ENCODE measurements around the gene UNCX. TPM values are rescaled to one million over a fixed set of nuclear protein-coding genes. Genes with fewer than 3 reads are reported as not detected.
"Not testable (repeated sequence)": the region's sequence is repeated elsewhere in the genome, so short reads cannot be mapped to it uniquely, and the experiment has no call there.

Gene UNCX
- total RNA-seq, 1 donor from 2014 or later: not detected

DNA sequence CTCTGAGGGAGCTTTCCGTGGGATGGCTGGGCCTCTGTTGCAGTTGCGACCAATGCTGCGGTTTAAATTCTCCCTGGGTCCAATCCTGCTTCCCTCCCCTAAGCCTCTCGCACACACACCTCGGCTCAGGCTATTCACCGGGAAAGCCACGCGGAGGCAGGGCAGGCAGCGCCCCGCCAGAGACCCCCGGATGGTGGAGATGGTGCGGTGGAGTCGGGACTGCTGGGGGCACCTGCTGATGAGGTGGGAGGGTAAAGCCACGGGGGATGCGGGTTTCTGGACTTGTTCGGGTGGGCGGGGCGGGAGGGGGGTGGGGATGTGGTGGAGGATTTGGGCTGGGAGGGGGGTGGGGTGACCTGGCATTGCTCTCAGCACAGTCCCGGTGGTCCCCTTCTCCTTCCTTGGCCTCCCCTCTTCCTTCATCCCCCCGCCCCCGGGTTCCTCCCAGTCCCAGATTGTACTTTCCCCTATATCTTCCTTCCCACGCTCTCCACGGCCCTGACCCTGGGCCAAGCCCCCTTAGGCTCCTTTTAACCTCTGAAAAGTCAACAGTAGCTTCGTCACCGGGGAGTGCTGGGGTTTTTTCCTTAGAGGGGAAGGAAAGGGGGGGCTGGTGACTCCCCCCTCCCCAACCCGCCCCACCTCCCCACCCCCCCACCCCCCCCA, 16.4 kb downstream of the UNCX start:
- intact Hi-C loops (cut with DNase I): no loop called here
- no peak for ATAC-seq
- peak; percentile 9 for DNase-seq (ENCODE audit: missing footprints)

GRCh38 chr7:1249731-1250130, 17.1 kb downstream of the UNCX start:
- intact Hi-C loops (cut with DNase I): no loop called here
- ATAC-seq (no peak), DNase-seq (ENCODE audit: missing footprints) (peak; percentile 53)

DNA sequence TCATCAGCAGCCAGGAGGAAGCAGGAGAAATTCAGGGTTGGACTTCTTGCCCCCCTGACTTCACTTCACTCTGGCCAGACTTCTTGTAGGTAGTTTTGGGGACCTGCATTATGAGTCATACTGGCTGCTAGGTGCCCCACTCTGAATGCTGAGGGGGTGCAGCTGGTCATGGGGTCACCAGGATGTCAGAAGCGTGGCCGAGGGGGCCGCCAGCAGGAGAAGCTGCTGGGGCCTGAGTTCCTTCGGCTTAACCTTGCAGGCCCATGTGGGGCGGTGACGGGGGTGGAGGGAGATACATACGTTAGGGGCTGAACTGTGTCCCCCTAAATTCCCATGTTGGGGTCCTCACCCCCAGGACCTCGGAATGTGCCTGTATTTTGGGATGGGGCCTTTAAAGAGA, 18.2 kb downstream of the UNCX start:
- intact Hi-C loops (cut with DNase I): no loop called here
- no peak for ATAC-seq
- peak; percentile 39 for DNase-seq (ENCODE audit: missing footprints)

DNA sequence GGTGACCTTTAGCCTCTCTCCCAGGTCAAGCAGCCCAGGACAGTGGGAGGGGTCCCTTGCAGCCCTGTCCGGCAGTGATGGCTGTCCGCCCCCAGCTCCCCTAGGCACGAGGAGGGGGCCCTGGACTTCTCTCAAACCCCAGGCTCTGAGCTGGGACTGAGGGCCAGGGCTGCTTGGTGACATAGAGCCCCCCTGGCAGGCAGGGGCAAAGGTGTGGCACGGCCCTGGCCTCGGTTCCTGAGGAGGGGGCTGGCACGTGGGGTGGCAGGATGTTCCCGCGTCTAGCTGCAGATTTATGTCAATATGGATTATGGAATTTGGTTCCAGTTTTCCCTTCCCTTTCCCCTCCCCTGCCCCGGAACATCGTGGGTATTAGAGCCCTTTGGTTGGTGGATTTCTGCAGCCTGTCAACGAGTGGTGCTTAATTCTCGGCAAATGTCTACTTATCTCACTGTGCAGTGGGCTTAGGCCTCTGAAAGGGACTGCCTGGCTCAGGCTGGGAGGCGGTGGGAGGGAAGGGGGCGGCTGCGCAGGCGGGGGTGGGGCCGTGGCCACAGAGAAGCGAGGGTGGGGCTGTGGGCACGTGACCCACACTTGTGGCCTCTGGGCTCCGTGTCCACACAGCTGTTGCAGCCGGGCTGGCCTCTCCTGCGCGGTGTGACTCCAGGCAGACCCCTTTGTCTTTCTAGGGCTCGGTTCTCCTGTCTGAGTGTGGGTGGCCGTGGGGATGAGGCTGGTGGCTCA, 19.3 kb downstream of the UNCX start:
- no peak for ATAC-seq
- peak; percentile 57 for DNase-seq (ENCODE audit: missing footprints)
- intact Hi-C loops (cut with DNase I): no loop called here

- ATAC-seq (no peak), DNase-seq (ENCODE audit: missing footprints) (peak; percentile 58)
- intact Hi-C loops (cut with DNase I): no loop called here
Measured at GRCh38 chr7:1252540-1253090, 19.9 kb downstream of the UNCX start.

DNA sequence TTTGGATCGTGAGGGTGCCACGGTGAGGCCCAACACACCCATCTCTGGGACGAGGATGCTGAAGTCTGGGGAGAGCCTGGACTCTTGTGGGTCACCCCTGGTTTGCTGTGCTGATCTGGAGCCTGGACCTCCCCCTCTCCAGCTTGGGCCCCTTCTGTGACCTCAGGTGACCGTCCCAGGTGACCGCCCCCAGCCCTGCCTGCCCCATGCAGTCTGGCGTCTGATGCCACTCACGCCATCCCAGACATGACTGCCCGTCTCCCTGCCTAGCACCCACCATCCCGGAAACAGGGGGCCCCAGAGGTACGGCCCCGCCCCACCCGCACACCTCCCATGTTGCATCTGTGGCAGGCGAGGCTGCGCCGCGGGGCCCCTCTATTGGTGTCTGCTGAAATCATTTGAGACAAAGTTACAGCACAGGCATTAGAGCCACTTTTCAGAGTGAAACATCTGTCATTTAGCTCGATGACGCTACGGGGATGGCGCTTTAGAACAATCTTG, 21.1 kb downstream of the UNCX start:
- peak; percentile 55 for DNase-seq (ENCODE audit: missing footprints)
- intact Hi-C loops (cut with DNase I): no loop called here
- ATAC-seq: no peak

DNA sequence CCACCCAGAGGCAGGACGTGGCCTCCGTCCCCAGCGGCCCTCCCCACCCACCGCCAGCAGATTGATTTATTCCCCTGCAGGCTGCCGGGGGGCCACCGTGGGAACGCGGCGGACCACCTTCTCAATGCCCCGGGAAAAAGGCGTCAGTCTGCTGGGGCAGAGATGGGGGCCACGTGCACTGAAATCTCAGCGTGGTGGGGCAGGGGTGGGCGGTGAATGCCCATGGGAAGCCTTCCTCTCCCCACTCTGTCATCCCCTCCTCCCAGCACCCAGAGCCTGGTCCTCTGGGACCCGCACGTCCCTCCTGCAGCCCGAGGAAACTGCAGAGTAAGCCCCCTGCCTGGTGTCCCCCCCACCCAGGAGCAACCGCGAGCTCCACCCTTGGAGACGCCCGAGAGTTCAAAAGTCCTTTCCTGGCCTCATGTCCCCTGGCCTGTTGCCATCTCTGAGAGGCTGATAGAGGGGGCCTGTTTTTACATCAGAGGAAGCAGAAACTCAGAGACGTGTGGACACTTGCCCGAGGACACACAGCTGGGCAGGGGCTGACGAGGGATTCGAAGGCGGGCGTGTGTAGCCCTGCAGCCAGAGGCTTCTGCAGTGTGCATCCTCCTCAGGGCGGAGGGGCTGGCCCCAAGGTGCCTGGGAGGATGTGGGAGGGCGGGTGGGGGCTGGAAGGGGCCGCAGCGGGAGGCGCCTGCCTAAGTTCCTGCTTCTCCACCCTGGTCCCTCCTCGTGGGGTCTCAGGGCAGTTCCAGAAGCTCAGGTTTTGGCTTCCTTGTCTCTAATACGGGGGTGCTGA, 21.8 kb downstream of the UNCX start:
- intact Hi-C loops (cut with DNase I): no loop called here
- peak; percentile 18 for DNase-seq (ENCODE audit: missing footprints)

DNA sequence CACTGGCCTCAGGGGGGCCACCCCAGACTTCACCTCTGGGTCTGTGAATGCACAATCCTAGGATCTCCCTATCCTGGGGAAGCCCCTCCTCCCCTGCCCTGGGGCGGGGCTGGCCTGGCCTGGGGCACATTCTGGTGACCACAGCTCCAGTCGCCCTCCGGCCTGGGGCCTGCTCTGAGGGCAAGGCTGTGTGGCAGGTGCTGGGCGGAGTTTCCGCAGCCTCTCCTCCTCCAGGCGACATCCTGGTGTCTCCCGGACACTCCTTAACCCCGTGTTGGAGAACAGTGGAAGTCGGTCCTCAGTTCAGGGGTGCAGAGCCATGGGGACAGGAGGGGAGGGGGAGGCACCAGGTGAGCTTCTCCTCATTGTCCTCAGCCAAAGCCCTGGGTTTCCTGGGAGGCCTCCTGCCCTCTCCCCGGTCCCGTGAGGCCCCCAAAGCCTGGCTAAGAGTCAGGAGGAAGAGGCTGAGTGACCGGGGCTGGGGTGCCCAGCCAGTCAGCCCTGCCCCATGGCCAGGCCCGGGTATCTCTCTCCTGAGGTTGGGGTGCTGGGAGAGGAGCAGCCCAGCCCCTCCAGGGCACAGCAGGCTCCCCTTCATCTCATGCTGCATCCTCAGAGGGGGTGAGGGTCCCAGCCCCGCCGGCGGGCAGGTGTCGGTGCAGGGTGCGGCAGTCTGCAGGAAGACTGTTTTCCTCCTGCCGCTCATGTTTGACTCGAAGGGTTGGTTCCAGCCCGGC, 22.6 kb downstream of the UNCX start:
- intact Hi-C loops (cut with DNase I): no loop called here
- DNase-seq (ENCODE audit: missing footprints) (peak; percentile 34), ATAC-seq (no peak)

More for the DNA sequence above, 21.8 kb downstream of the UNCX start:
- ATAC-seq: no peak

- intact Hi-C loops (cut with DNase I): no loop called here
- peak; percentile 16 for DNase-seq (ENCODE audit: missing footprints)
- no peak for ATAC-seq
Measured at GRCh38 chr7:1255817-1256340, 23.2 kb downstream of the UNCX start.

- peak; percentile 61 for DNase-seq (ENCODE audit: missing footprints)
- no peak for ATAC-seq
- intact Hi-C loops (cut with DNase I): no loop called here
Measured at GRCh38 chr7:1256621-1257020, 23.9 kb downstream of the UNCX start.

- peak; percentile 9 for DNase-seq (ENCODE audit: missing footprints)
- no peak for ATAC-seq
- intact Hi-C loops (cut with DNase I): no loop called here
Measured at GRCh38 chr7:1257221-1257620, 24.5 kb downstream of the UNCX start.

DNA sequence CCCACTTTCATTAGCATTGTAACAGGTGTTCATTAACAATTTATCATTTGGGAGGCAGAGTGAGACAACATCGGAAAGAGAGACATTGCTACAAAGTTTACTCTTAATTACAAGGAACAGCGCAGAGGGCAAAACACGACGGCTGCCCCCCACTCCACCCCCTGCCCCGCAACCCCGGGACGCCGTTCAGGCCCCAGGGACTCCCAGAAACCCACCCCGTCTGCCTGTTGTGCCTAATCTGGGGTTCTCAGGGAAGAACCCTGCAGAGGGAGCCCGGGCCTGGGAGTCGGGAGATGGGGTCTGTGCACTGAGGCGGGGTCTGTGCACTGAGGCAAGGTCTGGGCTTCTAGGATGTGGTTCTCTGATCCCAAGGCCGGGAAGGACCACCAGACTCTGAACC, 25.2 kb downstream of the UNCX start:
- ATAC-seq (no peak), DNase-seq (ENCODE audit: missing footprints) (peak; percentile 25)
- intact Hi-C loops (cut with DNase I): no loop called here

GRCh38 chr7:1259621-1260243, 27.1 kb downstream of the UNCX start:
- ATAC-seq (no peak), DNase-seq (ENCODE audit: missing footprints) (no peak)
- intact Hi-C loops (cut with DNase I): no loop called here

GRCh38 chr7:1260244-1260635, 27.6 kb downstream of the UNCX start:
- DNase-seq (ENCODE audit: missing footprints) (no peak), ATAC-seq (no peak)
- intact Hi-C loops (cut with DNase I): no loop called here

- intact Hi-C loops (cut with DNase I); DNase-seq (ENCODE audit: missing footprints); ATAC-seq: not testable (repeated sequence)
Measured at GRCh38 chr7:1261036-1261435, 28.4 kb downstream of the UNCX start.

- no peak for DNase-seq (ENCODE audit: missing footprints)
- no peak for ATAC-seq
- intact Hi-C loops (cut with DNase I): no loop called here
Measured at GRCh38 chr7:1262441-1262840, 29.8 kb downstream of the UNCX start.

DNA sequence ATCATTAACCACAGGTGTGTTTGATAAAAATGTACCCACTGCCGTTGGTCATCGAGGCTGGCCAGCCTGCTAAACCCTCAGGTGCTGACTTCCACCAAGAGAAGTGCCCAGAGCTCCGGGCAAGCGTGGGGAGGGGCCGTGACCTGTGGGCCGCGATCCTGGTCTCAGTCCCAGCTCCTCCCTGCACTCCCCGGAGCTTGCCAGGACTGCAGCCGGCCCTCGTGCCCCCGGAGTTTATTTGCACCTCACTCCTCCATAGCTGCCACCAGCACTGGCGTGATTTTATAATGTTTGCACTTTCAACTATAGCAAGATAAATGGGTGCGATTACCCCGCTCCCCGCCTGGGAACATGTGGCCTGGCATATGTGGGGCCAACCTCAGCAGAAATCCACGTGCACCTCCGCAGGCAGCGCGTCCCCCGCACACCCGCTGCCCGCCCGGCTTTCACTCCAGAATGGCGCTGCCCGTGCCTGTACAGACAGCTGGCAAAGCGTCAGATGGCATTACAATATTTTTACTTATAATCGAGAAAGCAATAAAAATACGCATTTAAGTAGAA, 30.8 kb downstream of the UNCX start:
- DNase-seq (ENCODE audit: missing footprints) (no peak), ATAC-seq (no peak)

More for the DNA sequence above, 30.8 kb downstream of the UNCX start:
- intact Hi-C loops (cut with DNase I): no loop called here
